Esophagus (tissue), 2 donors: ENCODE data around the gene LMO1. TPM values are rescaled to one million over a fixed set of nuclear protein-coding genes. Genes with fewer than 3 reads are reported as not detected.

ENCODE experiments used
- H3K27ac ChIP-seq, 2 donors: one replicate each; pipeline ENCODE4 v1.5.1; 2013; ENCODE audit warnings: low read depth in 2 of 2, mild to moderate bottlenecking in 2 of 2, inconsistent platforms in 1 of 2, low read length in 1 of 2, moderate library complexity in 1 of 2
- H3K27me3 ChIP-seq, 2 donors: one replicate each; pipeline ENCODE4 v1.6.1; 2013; ENCODE audit warnings: low read length in 2 of 2, control low read depth in 1 of 2, mild to moderate bottlenecking in 1 of 2; ENCODE audit not compliant: insufficient read depth in 2 of 2, control insufficient read depth in 1 of 2
- H3K36me3 ChIP-seq, 2 donors: one replicate each; pipeline ENCODE4 v1.6.1; 2013; ENCODE audit warnings: low read length in 1 of 2; ENCODE audit not compliant: control insufficient read depth in 2 of 2, insufficient read depth in 2 of 2
- H3K4me1 ChIP-seq, 2 donors: one replicate each; pipeline ENCODE4 v1.6.1; 2013; ENCODE audit warnings: low read length in 1 of 2; ENCODE audit not compliant: control insufficient read depth in 2 of 2, insufficient read depth in 2 of 2
- H3K4me3 ChIP-seq, 2 donors: one replicate each; pipeline ENCODE4 v1.5.1; 2013; ENCODE audit warnings: low read length in 2 of 2, mild to moderate bottlenecking in 2 of 2, low read depth in 1 of 2, moderate library complexity in 1 of 2
- H3K9me3 ChIP-seq, 2 donors: one replicate each; pipeline ENCODE4 v1.6.1; 2013; ENCODE audit warnings: mild to moderate bottlenecking in 2 of 2, low read depth in 1 of 2, low read length in 1 of 2, moderate library complexity in 1 of 2; ENCODE audit not compliant: control insufficient read depth in 2 of 2, insufficient read depth in 1 of 2
- WGBS, 2 donors: extraction: QIAGEN DNeasy Blood & Tissue Kit; methylation state at CpG; one replicate each; pipeline ENCODE4 v1.1.7; 2013; 5-methylcytosine and 5-hydroxymethylcytosine counted together
- polyA plus RNA-seq, 2 donors: library from polyadenylated mRNA; stranded (reverse); fragments of 200-250 nt; gene quantifications; one replicate each; pipeline ENCODE4 v1.2.3, GENCODE V29; 2013
- donor health status: healthy with polysubstance abuse.
- donor health status: Bipolar disorder and iron deficiency.

The LMO1 gene
- polyA plus RNA-seq, 2 donors = 0.06 to 0.08 TPM

- H3K4me1 ChIP-seq = no peaks in the 10 kb centered on the region
- no peak overlapping the region for H3K4me3 ChIP-seq
- no peak overlapping the region for H3K27ac ChIP-seq
- H3K27me3 ChIP-seq = no peaks in the 10 kb centered on the region
- 77 to 83% methylated on average over 2 of the region's 2 CpGs for WGBS, 2 donors
- no peaks in the 10 kb centered on the region for H3K9me3 ChIP-seq
- no peaks in the 10 kb centered on the region for H3K36me3 ChIP-seq
Observed at GRCh38 chr11:8203414-8203715, 60.3 kb downstream of the LMO1 start.

- no peak overlapping the region for H3K27ac ChIP-seq
- H3K27me3 ChIP-seq = no peaks in the 10 kb centered on the region
- H3K4me1 ChIP-seq = no peaks in the 10 kb centered on the region
- H3K9me3 ChIP-seq = no peaks in the 10 kb centered on the region
- H3K4me3 ChIP-seq = no peak overlapping the region
- 82 to 86% methylated on average over 11 of the region's 11 CpGs for WGBS, 2 donors
- H3K36me3 ChIP-seq = no peaks in the 10 kb centered on the region
Observed at GRCh38 chr11:8202516-8203413, 60.9 kb downstream of the LMO1 start.

- 52 to 55% methylated on average over 4 of the region's 4 CpGs for whole genome bisulfite sequencing, 2 donors
- Histone ChIP-seq H3K27ac (no peak overlapping the region), H3K9me3 (no peaks in the 10 kb centered on the region), H3K27me3 (no peaks in the 10 kb centered on the region), H3K4me3 (no peak overlapping the region), H3K4me1 (no peaks in the 10 kb centered on the region), H3K36me3 (no peaks in the 10 kb centered on the region)
Observed at GRCh38 chr11:8201644-8202365, 61.9 kb downstream of the LMO1 start.

GRCh38 chr11:8199676-8200075, 64.0 kb downstream of the LMO1 start:
- Histone ChIP-seq H3K27me3 (no peaks in the 10 kb centered on the region), H3K9me3 (no peaks in the 10 kb centered on the region), H3K36me3 (no peaks in the 10 kb centered on the region), H3K27ac (no peak overlapping the region), H3K4me3 (no peak overlapping the region), H3K4me1 (no peaks in the 10 kb centered on the region)
- WGBS, 2 donors = 77 to 86% methylated on average over 2 of the region's 2 CpGs

GRCh38 chr11:8196749-8197148, 66.9 kb downstream of the LMO1 start:
- Histone ChIP-seq H3K4me3 (no peak overlapping the region), H3K36me3 (no peaks in the 10 kb centered on the region), H3K4me1 (peaks cover 0 to 6% of the 10 kb centered on the region in 2 donors), H3K27ac (no peak overlapping the region), H3K27me3 (no peaks in the 10 kb centered on the region), H3K9me3 (peaks cover 0 to 3% of the 10 kb centered on the region in 2 donors)

- Histone ChIP-seq H3K9me3 (peaks cover 0 to 3% of the 10 kb centered on the region in 2 donors), H3K36me3 (no peaks in the 10 kb centered on the region), H3K4me1 (peaks cover 0 to 6% of the 10 kb centered on the region in 2 donors), H3K27ac (no peak overlapping the region), H3K4me3 (no peak overlapping the region), H3K27me3 (no peaks in the 10 kb centered on the region)
- WGBS, 2 donors = 68 to 79% methylated on average over 4 of the region's 4 CpGs
Observed at GRCh38 chr11:8194956-8195355, 68.7 kb downstream of the LMO1 start.

DNA sequence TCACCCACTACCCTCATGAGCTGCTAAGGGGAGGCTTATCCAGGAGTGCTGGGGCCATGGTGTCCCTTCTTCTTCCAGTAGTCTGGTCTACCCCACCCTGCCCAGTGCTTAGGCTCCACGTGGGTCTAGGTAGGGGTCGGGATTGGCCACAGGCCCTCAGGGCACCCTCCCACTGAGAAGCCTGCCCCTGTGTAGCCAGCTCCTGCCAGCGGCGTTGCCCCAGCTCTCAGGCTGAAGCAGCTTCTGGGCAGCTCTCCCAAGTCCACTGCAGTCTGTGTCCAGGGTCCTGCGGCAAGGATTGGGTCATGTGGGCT, 70.8 kb downstream of the LMO1 start:
- 32 to 45% methylated on average over 5 of the region's 5 CpGs for WGBS, 2 donors

DNA sequence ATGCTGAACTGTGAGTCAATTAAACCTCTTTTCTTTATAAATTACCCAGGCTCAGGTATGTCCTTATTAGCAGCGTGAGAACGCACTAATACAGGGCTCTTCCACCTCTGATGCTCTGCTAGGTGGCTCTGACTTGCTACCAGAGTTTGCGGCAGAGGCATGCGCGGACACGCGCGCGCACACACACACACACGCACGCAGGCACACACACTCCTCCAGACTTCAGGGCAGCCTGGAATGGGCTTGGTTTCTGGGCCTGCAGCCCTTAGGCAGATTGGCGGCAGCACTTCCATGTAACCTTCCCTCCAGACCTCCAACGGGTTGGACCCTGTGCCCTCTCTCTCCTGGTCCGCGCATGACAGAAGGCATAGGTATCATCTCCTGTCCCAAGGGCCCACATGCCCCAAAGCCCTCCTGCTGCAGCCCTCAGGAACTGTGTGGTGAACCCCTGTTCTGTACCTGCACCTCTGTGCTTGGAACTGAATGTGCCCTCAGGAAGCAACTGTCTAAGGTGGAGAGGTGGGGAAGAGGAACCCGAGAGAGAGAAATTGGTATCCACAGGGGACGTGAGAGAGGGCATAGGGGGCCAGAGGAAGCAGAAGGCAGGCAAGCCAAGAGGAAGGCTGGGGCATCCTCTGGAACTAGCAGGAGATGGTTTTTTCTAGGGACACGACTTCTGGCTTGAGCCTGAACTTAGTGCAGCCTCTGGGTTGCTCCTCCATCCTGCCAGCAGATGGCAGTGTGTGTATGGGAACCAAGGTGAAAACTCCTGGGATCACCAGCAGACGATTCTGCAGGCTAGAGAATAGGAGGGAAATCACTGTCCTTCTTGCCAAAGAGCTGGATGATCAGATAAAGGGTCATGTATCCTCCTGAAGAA, 71.4 kb downstream of the LMO1 start:
- no peaks in the 10 kb centered on the region for H3K36me3 ChIP-seq
- peaks cover 0 to 6% of the 10 kb centered on the region in 2 donors for H3K4me1 ChIP-seq
- WGBS, 2 donors = 68 to 70% methylated on average over 19 of the region's 19 CpGs
- no peak overlapping the region for H3K4me3 ChIP-seq
- peaks cover 0 to 4% of the 10 kb centered on the region in 2 donors for H3K27me3 ChIP-seq
- H3K9me3 ChIP-seq = peaks cover 0 to 3% of the 10 kb centered on the region in 2 donors
- no peak overlapping the region for H3K27ac ChIP-seq

More for the DNA sequence above, 70.8 kb downstream of the LMO1 start:
- Histone ChIP-seq H3K4me3 (no peak overlapping the region), H3K4me1 (peaks cover 0 to 6% of the 10 kb centered on the region in 2 donors), H3K36me3 (no peaks in the 10 kb centered on the region), H3K27ac (no peak overlapping the region), H3K27me3 (peaks cover 0 to 4% of the 10 kb centered on the region in 2 donors), H3K9me3 (peaks cover 0 to 3% of the 10 kb centered on the region in 2 donors)

- Histone ChIP-seq H3K9me3 (peaks cover 0 to 3% of the 10 kb centered on the region in 2 donors), H3K4me1 (peaks cover 0 to 6% of the 10 kb centered on the region in 2 donors), H3K27me3 (peaks cover 0 to 4% of the 10 kb centered on the region in 2 donors), H3K4me3 (no peak overlapping the region), H3K36me3 (no peaks in the 10 kb centered on the region), H3K27ac (no peak overlapping the region)
- 40 to 43% methylated on average over 2 of the region's 2 CpGs for WGBS, 2 donors
Observed at GRCh38 chr11:8190431-8190830, 73.2 kb downstream of the LMO1 start.
